Central memory CD4-positive, alpha-beta T cell (primary cell): ENCODE results near the gene TTC28.
A peak's percentile ranks its signal among the peaks of the same experiment; 100 is the strongest.
"Not testable (repeated sequence)": the region's sequence is repeated elsewhere in the genome, so short reads cannot be mapped to it uniquely, and the experiment has no call there.

Experiments used
- DNase-seq: peaks from one replicate; pipeline ENCODE4 v3.0.0; 2022

TTC28 gene

DNA sequence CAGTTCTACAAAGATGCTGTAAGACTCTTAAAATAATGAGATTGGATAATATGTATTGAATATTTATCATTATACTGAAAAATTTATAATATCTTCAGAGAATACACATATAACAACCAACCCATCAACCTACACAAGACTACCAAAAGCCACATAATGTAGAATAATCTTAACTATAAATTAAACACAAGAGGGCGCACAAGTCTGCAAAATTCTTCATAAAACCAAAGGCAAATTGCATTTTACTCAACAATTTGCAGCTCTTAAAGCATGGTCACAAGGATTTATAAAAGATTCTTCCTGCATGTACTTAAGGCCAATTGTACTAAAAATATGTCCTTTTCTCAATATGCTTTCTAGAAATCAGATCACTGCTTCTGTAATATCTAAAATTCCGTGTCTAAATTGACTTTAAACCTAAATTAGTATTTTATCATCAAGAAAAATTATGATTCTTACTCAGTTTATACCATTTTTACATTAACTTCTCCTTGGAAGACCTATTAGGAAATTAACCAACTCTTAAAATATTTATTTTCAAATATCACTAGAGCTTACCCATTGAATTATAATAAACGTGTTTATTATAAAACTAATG, 79.0 kb downstream of the TTC28 start:
- peak; percentile 49 for DNase-seq

DNA sequence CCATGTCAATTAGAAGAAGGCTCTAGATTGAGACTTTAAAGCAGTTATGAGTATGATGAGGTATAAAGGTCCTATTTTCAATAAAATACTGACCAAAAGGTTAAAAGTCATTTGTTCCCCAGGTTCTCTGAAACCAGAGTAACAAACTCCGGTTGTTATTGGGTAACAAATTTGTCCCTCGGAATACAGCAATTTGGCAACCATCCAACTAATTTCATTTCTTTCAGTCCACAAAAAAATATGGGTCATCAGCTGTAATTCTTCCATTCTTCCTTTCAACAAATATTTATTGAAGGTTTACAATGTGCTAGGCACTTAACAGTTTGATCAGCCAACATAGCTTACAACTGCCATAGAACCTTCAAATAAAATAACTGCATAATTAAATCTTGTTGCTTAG, 79.9 kb downstream of the TTC28 start:
- DNase-seq, result no peak

DNA sequence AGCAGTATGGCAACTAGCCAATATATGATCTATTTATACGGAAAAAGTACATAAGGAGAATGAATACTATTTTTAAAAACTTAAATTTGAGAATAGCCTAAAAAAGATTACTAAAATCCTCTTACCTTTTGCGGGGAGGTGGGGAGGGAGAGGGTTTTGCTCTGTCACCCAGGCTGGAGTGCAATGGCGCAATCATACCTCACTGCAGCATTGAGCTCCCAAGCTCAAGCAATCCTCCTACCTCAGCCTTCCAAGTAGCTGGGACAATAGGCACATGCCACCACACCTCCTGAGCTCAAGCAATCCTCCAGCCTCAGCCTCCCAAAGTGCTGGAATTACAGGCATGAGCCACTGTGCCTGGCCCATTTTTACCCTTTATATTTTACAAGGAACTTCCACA, 82.0 kb downstream of the TTC28 start:
- no peak for DNase-seq

DNA sequence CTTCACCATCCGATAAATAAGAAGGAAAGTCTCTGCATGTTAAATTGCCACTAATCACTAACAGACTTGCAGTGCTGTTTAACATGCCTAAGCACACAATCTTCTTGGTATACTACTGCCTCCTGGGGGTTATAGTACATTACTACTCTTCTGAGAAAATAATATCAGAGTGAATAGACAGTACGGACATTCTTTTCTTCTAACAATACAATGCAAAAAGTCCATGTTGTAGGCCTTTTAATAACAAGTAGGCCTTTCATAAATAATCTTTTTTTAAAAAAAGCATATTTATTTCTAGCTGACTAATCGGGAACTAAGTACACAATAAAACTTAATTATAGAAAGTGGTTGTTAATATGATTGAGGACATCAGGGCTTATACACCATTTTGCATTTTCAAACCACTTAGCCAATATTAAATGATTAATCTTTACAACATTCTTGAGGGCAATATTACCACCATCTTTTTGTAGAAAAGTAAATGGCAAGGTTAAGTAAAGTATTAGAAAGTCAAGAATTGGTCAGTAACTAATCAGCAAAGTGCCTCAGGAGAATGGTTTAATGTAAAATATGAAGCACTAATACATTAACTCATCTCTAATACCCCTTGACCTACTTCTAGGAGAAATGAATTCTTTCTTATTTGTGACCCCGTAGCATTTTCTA, 84.7 kb downstream of the TTC28 start:
- DNase-seq, result peak; percentile 17

DNA sequence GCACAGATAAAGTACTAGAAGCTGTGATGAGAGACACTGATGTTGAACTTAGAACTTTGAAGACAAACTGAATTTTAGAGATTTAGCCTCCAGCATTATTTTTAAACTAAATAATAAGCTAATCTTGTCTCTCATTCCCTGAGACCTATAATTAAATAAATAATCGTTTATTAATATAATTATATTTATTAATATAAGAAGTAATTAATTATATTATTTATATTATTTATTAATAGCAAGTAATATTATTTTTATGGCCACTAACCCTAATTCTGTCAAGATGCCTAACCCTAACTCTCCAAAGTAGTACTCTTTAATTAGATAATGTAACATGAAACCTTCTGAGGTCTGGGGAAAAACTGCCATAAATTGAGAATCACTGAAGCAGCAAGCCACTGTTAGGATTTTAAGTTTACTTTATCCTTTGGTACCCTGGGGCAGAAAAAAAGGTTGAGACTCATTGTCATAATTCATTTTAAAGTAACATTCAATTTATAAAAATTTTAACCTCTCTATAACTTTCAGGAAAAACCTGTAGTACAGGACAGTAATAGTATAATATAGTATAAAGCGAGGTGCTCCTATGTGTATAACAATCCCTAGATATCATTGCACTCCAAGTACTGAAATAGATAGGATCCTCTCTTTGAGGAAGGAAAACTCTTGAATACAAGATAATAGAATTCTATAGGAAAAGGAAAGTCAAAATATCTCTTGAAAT, 85.4 kb downstream of the TTC28 start:
- DNase-seq, result no peak

DNA sequence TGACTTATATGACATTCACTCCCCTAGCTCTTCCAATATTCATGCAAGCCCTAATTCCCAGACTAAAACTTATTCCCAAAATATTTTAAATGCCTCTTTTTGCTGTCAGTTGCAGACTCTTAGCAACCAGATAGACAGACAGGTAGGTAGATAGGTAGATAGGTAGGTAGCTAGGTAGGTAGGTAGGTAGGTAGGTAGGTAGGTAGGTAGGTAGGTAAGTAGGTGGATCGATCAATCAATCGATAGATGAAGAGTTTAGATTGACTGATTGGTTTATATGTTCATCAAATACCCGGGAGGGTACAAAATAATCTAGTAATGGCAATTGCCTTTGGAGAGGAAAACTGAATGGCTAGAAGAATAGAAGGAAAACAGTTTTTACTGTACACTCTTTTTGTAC, 86.3 kb downstream of the TTC28 start:
- no peak for DNase-seq

DNA sequence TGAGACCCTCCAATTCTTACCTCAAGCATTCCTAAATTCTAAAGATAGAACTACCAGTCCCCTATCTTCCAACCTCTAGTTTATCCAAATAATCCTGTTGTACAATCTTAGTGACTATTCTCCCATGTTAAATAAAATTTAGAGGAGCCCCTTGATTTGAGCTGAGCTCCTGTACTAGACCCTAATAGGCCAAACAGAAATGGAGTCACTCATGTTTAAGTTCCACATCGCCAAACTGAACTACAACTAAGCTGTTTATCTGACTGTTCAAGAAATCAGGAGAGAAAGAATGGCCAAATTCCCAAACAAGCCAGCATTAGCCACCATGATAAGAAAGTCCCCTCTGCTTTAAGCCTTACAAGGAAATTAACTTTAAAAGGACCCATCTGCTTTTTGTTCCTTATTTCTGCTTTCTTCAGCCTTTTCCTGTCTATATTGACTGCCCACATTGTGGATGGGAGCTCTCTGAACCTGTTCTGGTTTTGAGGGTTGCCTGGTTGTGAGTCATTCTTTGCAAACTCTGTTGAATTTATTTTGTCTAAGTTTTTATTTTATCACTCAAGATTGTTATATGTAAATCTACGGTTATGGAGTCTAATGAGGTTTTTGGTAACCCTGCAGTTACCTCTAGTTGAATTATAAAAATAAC, 90.4 kb downstream of the TTC28 start:
- DNase-seq, result no peak

DNA sequence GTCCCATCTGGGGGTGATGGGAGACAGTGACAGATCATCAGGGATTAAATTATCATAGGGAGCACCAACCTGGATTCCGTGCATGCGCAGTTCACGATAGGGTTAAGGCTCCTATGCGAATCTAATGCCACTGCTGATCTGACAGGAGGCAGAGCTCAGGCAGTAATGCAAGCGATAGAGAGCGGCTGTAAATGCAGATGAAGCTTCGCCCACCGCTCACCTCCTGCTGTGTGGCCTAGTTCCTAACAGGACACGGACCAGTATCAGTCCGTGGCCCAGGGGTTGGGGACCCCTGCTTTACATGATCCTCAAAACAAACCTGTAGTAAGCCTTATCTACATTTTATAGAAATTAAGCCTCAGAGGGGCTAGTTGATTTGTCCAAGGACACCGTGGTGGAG, 94.3 kb downstream of the TTC28 start:
- no peak for DNase-seq

DNA sequence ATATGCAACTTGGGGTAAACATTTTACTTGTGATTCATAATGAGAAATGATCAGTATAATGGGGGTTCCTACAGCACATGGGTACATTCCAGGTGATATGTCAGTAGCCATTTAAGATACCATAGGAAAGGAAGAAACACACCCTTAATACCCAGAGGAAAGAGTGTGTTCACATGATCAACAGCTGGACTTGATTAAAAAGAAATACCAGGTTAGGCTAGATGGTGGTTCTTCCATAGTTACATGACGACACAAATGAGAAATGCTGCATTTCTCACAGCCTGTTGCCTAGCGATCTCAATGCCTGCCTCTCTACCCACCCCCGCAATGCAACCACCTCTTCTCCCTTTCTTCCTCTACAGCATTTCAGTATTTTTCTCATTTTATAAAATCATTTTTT, 96.8 kb downstream of the TTC28 start:
- DNase-seq, result no peak

DNA sequence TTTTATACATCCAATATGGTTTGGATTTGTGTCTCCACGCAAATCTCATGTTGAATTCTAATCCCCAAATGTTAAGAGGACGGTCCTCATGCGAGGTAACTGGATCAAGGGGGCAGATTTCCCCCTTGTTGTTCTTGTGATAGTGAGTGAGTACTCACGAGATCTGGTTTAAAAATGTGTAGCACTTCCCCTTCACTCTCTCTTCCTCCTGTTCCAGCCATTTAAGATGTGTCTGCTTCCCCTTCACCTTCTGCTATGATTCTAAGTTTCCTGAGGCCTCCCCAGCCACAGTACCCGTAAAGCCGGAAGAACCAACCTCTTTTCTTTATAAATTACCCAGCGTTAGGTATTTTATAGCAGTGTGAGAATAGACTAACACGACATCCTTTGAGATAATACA, 98.6 kb downstream of the TTC28 start:
- no peak for DNase-seq

DNA sequence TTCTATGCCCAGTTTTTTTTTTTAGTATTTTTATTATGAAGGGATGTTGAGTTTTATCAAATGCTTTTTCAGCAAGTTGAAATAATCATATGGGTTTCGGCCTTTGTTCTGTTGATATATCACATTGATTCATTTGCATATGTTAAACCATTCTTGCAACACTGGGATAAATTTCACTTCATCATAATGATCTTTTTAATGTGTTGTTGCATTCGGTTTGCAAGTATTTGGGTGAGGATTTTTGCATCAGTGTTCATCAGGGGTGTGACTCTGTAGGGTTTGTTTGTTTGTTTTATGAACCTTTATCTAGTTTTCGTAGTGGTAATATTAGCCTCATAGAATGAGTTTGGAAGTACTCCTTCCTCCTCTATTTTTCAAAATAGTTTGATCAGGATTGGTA, 103.5 kb downstream of the TTC28 start:
- no peak for DNase-seq

DNA sequence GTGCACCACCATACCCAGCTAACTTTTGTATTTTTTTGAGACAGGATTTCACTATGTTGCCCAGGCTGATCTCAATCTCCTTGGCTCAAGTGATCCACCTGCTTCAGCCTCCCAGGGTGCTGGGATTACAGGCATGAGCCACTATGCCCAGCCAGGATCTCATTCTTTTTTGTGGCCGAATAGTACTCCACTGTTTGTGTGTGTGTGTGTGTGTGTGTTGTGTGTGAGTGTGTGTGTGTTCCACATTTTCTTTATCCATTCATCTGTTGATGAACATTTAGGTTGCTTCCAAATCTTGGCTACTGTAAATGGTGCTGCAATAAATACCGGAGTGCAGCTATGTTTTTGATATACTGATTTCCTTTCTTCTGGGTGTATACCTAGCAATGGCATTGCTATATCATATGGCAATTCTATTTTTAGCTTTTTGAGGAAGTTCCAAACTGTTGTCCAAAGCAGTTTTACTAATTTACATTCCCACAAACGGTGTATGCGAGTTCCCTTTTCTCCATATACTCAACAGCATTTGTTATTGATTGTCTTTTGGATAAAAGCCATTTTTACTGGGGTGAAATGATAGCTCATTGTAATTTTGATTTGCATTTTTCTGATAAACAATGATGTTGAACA, 105.4 kb downstream of the TTC28 start:
- DNase-seq, result no peak

DNA sequence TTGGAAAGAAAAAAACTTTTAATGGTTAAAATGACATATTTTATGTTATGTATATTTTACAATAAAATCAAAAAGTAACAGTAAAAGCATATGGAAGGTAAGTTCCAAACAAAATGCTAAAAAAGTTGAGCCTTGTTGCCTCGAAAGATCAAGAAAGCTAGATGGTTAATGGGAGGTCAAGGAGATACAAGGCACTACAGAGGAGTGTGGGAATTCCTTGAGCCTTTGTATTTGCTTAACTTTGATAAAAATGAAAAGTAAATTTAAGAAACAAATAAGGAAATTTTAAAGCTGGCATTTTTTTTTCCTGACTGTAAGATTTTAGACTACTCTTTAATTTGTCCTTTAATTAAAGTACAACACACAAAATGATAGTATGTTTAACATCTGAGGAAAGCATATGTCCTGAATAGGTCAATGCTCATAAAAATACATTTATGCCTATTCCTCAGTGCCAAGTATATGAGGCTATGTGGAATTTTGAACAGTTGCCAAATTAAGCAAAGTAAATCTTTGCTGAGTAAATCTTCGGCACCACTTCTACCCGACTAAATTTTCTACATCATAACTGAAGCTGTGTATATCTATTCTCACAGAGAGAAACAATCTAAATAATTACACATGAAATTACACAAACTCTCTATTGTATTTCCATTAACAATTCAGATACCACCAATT, 108.8 kb downstream of the TTC28 start:
- DNase-seq, result no peak

DNA sequence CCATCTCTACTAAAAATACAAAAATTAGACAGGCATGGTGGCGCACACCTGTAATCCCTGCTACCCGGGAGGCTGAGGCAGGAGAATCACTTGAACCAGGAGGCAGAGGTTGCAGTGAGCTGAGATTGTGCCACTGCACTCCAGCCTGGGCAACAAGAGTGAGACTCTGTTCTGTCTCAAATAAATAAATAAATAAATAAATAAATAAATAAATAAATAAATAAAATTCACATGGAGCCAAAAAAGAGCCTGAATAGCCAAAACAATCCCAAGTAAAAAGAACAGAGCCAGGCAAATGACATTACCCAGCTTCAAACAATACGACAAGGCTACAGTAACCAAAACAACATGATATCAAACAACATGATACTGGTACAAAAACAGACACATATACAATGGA, 110.7 kb downstream of the TTC28 start:
- DNase-seq, result not testable (repeated sequence)

DNA sequence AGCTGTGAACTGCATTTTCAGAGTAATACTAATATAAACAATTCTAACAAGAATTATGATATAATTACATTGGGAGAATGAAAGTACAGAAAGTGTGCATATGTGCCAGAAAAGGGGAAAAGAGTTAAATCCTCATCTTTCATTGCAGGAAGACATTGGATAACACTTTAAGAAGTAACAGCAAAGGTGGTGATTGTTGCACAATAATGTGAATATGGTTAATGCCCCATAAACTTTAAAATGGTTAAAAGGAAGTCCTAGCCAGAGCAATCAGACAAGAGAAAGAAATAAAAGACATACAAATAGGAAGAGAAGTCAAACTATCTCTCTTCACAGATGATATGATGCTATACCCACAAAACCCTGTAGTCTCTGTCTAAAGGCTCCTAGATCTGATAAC, 111.5 kb downstream of the TTC28 start:
- no peak for DNase-seq

DNA sequence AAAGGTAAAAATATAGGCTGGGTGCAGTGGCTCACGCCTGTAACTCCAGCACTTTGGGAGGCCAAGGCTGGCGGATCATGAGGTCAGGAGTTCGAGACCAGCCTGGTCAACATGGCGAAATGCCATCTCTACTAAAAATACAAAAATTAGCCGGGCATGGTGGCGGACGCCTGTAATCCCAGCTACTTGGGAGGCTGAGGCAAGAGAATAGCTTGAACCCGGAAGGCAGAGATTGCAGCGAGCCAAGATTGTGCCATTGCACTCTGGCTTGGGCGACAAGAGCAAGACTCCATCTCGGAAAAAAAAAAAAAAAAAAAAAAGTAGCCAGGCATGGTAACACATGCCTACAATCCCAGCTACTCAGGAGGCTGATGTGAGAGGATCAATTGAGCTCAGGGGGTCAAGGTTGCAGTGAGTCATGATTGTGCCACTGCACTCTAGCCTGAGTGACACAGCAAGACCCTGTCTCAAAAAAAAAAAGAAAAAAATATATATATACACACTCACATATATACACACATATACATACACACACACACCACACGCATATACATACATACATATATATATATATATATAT, 112.6 kb downstream of the TTC28 start:
- not testable (repeated sequence) for DNase-seq

DNA sequence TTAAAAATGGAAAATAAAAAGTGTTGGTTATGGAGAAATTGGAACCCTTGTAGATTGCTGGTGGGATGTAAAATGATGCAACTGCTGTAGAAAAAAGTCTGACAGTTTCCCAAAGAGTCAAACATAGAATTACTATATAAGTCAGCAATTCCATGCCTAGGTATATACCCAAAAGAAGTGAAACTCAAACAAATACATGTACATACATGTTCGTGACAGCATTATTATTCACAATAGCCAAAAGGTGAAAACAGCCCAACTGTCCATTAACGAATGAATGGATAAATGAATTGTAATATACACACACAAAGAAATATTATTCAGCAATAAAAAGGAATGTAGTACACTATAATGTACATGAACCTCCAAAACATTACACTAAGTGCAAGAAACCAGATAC, 116.0 kb downstream of the TTC28 start:
- DNase-seq, result no peak

DNA sequence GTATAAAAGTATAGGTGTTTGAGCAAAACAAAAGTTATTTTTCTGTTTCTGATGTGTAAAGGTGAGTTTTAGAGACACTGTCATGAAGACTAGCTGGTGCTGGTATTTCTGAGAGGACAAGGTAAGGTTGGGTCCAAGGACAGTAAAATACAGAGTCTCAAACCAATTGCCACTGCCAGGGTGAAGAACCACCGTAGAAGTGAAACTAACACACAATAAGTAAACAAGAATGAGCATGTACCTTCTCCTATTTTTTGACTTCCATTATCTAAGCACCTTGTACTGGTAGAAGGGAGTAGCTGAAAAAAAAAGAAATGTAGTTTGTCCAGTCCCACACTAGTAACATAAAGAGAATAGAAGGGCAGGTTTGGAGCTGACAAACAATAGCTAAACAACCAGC, 117.3 kb downstream of the TTC28 start:
- no peak for DNase-seq

DNA sequence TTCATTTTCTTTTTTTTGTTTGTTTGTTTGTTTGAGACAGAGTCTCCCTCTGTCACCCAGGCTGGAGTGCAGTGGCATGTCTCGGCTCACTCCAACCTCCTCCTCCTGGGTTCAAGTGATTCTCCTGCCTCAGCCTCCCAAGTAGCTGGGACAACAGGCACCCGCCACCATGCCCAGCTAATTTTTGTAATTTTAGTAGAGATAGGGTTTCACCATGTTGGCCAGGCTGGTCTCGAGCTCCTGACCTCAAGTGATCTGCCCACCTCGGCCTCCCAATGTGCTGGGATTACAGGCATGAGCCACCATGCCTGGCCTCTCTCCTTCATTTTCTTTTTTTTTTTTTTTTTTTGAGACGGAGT, 118.9 kb downstream of the TTC28 start:
- DNase-seq, result not testable (repeated sequence)

DNA sequence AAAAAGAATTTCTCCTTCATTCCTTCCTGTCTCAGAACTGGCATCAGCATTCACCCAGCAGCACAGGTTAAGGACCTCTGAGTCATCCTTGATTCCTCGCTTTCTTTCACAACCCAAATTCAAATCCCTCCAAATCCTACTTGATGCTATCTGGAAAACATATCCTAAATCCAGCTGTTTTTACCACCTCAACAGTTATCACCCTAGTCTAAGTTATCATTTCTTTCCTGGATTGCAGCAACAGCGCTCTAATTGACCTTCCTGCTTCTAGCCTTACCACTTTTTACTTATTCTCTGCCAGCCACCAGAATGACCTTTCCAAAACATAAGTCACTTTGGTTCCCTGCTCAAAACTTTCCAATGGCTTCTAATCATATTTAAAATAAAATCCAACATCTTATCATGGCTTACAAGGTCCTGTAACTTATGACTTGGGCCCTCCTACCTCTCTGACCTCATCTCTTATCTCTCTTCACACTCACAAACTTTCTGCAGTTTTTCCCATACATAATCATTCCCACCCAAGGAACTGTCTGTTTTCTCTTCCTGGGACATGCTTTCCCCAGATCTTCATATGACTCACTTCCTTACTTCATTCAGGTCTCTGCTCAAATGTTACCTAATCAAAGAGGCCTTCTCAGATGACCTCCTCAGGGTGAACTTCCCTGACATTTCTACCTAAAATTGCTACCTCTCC, 119.4 kb downstream of the TTC28 start:
- no peak for DNase-seq

DNA sequence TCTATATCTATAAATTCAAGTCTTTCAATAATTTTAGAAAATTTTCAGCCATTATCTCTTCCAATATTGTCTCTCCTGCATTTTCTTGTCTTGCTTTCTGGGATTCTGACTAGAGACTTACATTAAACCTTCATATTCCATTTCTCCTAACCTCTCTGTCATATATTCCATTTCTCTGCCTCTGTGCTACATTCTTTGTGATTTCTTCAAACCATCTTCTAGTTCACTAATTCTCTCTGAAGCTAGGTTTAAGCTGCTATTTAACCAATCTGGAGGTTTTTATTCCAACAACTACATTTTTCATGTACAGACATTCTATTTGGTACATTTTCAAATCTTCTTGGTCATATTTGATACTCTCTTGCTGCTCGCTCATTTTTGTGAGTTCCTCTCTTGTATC, 122.5 kb downstream of the TTC28 start:
- DNase-seq, result no peak
